ENCODE measurements around the gene IQCH.

IQCH gene

GRCh38 chr15:67509918-67510317 lies 255.3 kb downstream of the IQCH start:
- intact Hi-C loops (cut with DNase I): no loop called here
- no peak for DNase-seq

- intact Hi-C loops (cut with DNase I): no loop called here
- no peak for DNase-seq
Measured at GRCh38 chr15:67510597-67511190, 256.1 kb downstream of the IQCH start.

- intact Hi-C loops (cut with DNase I): no loop called here
- DNase-seq: no peak
Measured at GRCh38 chr15:67511606-67512005, 257.0 kb downstream of the IQCH start.

- DNase-seq: no peak
- intact Hi-C loops (cut with DNase I): no loop called here
Measured at GRCh38 chr15:67512140-67512539, 257.6 kb downstream of the IQCH start.

- intact Hi-C loops (cut with DNase I): no loop called here
- DNase-seq: no peak
Measured at GRCh38 chr15:67512933-67513714, 258.5 kb downstream of the IQCH start.

GRCh38 chr15:67515090-67515489 lies 260.5 kb downstream of the IQCH start:
- DNase-seq: no peak
- intact Hi-C loops (cut with DNase I): no loop called here

- intact Hi-C loops (cut with DNase I): no loop called here
- DNase-seq: no peak
Measured at GRCh38 chr15:67515557-67515956, 261.0 kb downstream of the IQCH start.

GRCh38 chr15:67520321-67521028 lies 265.9 kb downstream of the IQCH start:
- no peak for DNase-seq
- intact Hi-C loops (cut with DNase I): loop anchor here (2.0 to 5.0 kb wide), 2 partner anchors 22 to 312 kb away; partner anchors contain the start of gene MAP2K5

- DNase-seq: peak; percentile 57 to 93 (median 86)
- intact Hi-C loops (cut with DNase I): loop anchor here (2.0 to 5.0 kb wide), 2 partner anchors 22 to 311 kb away; partner anchors contain the start of gene MAP2K5
Measured at GRCh38 chr15:67521029-67521782, 266.6 kb downstream of the IQCH start, which contains the start of gene C15orf61. Gene C15orf61, plus strand, starts transcription at chr15:67521131. Its CDS starts 118 bp downstream, at chr15:67521249.

- DNase-seq: peak in 7 of 42 donors; percentile 7 to 47 (median 20)
- intact Hi-C loops (cut with DNase I): loop anchor here (2.0 to 5.0 kb wide), 2 partner anchors 21 to 310 kb away; partner anchors contain the start of gene MAP2K5
Measured at GRCh38 chr15:67521783-67522568, 267.4 kb downstream of the IQCH start.

- DNase-seq: no peak
- intact Hi-C loops (cut with DNase I): loop anchor here (5.0 kb wide), 1 partner anchor 309 kb away; no protein-coding TSS in a partner anchor
Measured at GRCh38 chr15:67523330-67523729, 268.7 kb downstream of the IQCH start.

GRCh38 chr15:67524235-67524634 lies 269.6 kb downstream of the IQCH start:
- no peak for DNase-seq
- intact Hi-C loops (cut with DNase I): loop anchor here (5.0 kb wide), 1 partner anchor 308 kb away; no protein-coding TSS in a partner anchor

GRCh38 chr15:67528513-67528912 lies 273.9 kb downstream of the IQCH start:
- intact Hi-C loops (cut with DNase I): no loop called here
- DNase-seq: no peak

- intact Hi-C loops (cut with DNase I): no loop called here
- no peak for DNase-seq
Measured at GRCh38 chr15:67531379-67531914, 276.9 kb downstream of the IQCH start.

GRCh38 chr15:67533873-67534272 lies 279.3 kb downstream of the IQCH start:
- intact Hi-C loops (cut with DNase I): no loop called here
- no peak for DNase-seq

GRCh38 chr15:67534360-67534759 lies 279.8 kb downstream of the IQCH start:
- DNase-seq: no peak
- intact Hi-C loops (cut with DNase I): no loop called here

GRCh38 chr15:67537771-67538170 lies 283.2 kb downstream of the IQCH start:
- DNase-seq: no peak
- intact Hi-C loops (cut with DNase I): no loop called here

Measured in head of caudate nucleus (tissue), 42 donors.